ENCODE measurements around the gene ASNSD1. TPM values are rescaled to one million over a fixed set of nuclear protein-coding genes. Genes with fewer than 3 reads are reported as not detected.

ASNSD1 gene
- total RNA-seq = 36.1 to 43.1 TPM (median 39.5 TPM) in 3 replicates
- long read RNA-seq, transcript ASNSD1-201 (6 exons, 2,450 nt) = major isoform, 85 of 110 reads
- long read RNA-seq, partial matches to known transcripts = 0 of 110 reads
- long read RNA-seq, other reads (novel, unspliced or antisense) = 23 of 110 reads

GRCh38 chr2:189661148-189661956 lies at the start of gene ASNSD1:
TSS of gene ASNSD1 (plus strand) at chr2:189661459. CDS start at chr2:189666133, 4,674 bp downstream.
- H3K27me3 Mint-ChIP-seq (ENCODE audit: low read depth) = no peaks in the 10 kb centered on the region
- H3K4me3 Mint-ChIP-seq (ENCODE audit: unreplicated experiment) = no peak within 1 kb of the TSS
- no peak within 1 kb of the TSS for H3K27ac Mint-ChIP-seq (ENCODE audit: unreplicated experiment)
- DNase-seq (ENCODE audit: low spot score) = peak; percentile 99
- peak; percentile 98 for TF ChIP-seq CTCF (IDR thresholded peaks at IDR 0.05)
- H3K9me3 Mint-ChIP-seq (ENCODE audit: low read depth) = no peaks in the 10 kb centered on the region
- peaks cover 5% of the 10 kb centered on the region for H3K36me3 Mint-ChIP-seq (ENCODE audit: low read depth)
- H3K4me1 Mint-ChIP-seq (ENCODE audit: low read depth) = peaks cover 14% of the 10 kb centered on the region

- Mint-ChIP-seq H3K4me3 (ENCODE audit: unreplicated experiment) (peak overlapping the region; percentile 48), H3K27ac (ENCODE audit: unreplicated experiment) (peak overlapping the region; percentile 93), H3K9me3 (ENCODE audit: low read depth) (no peaks in the 10 kb centered on the region), H3K4me1 (ENCODE audit: low read depth) (peaks cover 20% of the 10 kb centered on the region), H3K36me3 (ENCODE audit: low read depth) (no peaks in the 10 kb centered on the region), H3K27me3 (ENCODE audit: low read depth) (no peaks in the 10 kb centered on the region)
- no peak for DNase-seq (ENCODE audit: low spot score)
- no peak for TF ChIP-seq CTCF (IDR thresholded peaks at IDR 0.05)
Observed at GRCh38 chr2:189613077-189613636, 48.1 kb upstream of the ASNSD1 start.

- H3K4me3 Mint-ChIP-seq (ENCODE audit: unreplicated experiment) = peak overlapping the region; percentile 48
- peaks cover 20% of the 10 kb centered on the region for H3K4me1 Mint-ChIP-seq (ENCODE audit: low read depth)
- no peaks in the 10 kb centered on the region for H3K9me3 Mint-ChIP-seq (ENCODE audit: low read depth)
- H3K36me3 Mint-ChIP-seq (ENCODE audit: low read depth) = no peaks in the 10 kb centered on the region
- no peak for DNase-seq (ENCODE audit: low spot score)
- H3K27me3 Mint-ChIP-seq (ENCODE audit: low read depth) = no peaks in the 10 kb centered on the region
- peak overlapping the region; percentile 93 for H3K27ac Mint-ChIP-seq (ENCODE audit: unreplicated experiment)
- TF ChIP-seq CTCF (IDR thresholded peaks at IDR 0.05) = no peak
Observed at GRCh38 chr2:189613650-189614420, 47.4 kb upstream of the ASNSD1 start.

- Mint-ChIP-seq H3K4me1 (ENCODE audit: low read depth) (peaks cover 20% of the 10 kb centered on the region), H3K9me3 (ENCODE audit: low read depth) (no peaks in the 10 kb centered on the region), H3K4me3 (ENCODE audit: unreplicated experiment) (no peak overlapping the region), H3K27me3 (ENCODE audit: low read depth) (no peaks in the 10 kb centered on the region), H3K36me3 (ENCODE audit: low read depth) (no peaks in the 10 kb centered on the region), H3K27ac (ENCODE audit: unreplicated experiment) (no peak overlapping the region)
- no peak for TF ChIP-seq CTCF (IDR thresholded peaks at IDR 0.05)
- DNase-seq (ENCODE audit: low spot score) = no peak
Observed at GRCh38 chr2:189614585-189614984, 46.7 kb upstream of the ASNSD1 start.

- H3K4me3 Mint-ChIP-seq (ENCODE audit: unreplicated experiment) = no peak overlapping the region
- no peak overlapping the region for H3K27ac Mint-ChIP-seq (ENCODE audit: unreplicated experiment)
- no peaks in the 10 kb centered on the region for H3K9me3 Mint-ChIP-seq (ENCODE audit: low read depth)
- H3K27me3 Mint-ChIP-seq (ENCODE audit: low read depth) = no peaks in the 10 kb centered on the region
- H3K4me1 Mint-ChIP-seq (ENCODE audit: low read depth) = peaks cover 11% of the 10 kb centered on the region
- no peaks in the 10 kb centered on the region for H3K36me3 Mint-ChIP-seq (ENCODE audit: low read depth)
- no peak for TF ChIP-seq CTCF (IDR thresholded peaks at IDR 0.05)
- no peak for DNase-seq (ENCODE audit: low spot score)
Observed at GRCh38 chr2:189618197-189618596, 43.1 kb upstream of the ASNSD1 start.

All from chondrocyte (in vitro differentiated cells).